Measurements from ENCODE around the gene BCL2L2. TPM values are rescaled to one million over a fixed set of nuclear protein-coding genes. Genes with fewer than 3 reads are reported as not detected.

BCL2L2 gene
- total and polyA plus RNA-seq, 2 donors (not counting 1 experiment from before 2014, with no cell fraction given), result 5.4 to 17.8 TPM

DNA sequence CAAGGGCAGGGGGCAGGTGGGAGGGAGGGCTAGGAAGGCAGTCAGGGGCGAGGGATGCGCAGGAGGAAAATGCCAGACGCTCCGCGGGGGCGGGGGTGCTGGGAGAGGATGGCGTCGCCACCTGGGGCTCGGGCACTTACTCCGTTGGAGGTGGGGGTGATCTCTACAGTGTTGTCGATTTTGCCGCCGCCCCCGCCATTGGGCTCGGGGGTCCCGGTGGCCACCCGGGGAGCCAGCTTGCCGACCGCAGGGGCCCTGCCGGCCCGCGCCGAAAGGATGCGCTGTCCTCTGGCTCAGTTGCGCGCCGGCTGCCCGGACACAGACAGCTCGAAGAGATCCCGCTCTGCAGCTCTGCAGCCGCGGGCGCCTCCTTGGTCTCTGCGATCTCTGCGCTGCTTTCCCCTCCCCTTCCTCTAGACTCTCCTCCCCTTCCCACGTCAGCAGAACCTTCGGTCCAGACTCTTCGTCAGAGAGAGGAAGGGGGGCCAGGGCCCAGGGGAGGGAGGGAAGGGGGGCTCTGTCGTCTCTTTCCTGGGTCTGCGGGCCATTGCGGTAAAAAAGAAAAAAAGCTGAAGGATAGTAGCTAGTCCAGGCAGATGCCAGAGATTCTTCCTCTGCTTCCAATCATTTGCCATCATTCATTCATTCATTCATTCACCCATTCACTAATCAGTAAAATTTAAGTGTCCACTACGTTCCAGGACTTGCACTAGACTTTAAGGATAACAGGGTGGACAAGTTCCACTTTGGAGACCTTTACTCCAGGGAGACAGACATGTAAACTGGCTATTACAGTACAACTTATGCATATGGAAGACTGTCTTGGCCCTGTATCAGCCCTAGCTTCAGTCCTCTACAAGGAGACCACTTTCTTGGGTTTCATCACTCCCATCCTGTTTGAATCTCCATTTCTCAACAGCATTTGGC, 46.1 kb downstream of the BCL2L2 start, which contains the start of gene SLC22A17:
SLC22A17 (minus strand) TSS at position 382 of the 927 bp plus-strand sequence.
- Histone ChIP-seq H3K27me3 (replicated peaks in 1 of 4; ENCODE audit: control extremely low read depth in 1 of 4, control insufficient read depth in 3 of 4, insufficient read depth in 4 of 4, low read length in 3 of 4) (peaks cover 0 to 57% (median 28%) of the 10 kb centered on the region in 4 experiments), H3K4me2 (replicated peaks; ENCODE audit: low read depth, low read length, poor library complexity, severe bottlenecking) (peak within 1 kb of the TSS; percentile 90), H3K4me3 (ENCODE audit: control extremely low read depth in 1 of 5, extremely low read depth in 1 of 5, insufficient read depth in 1 of 5, low read depth in 2 of 5, low read length in 4 of 5) (peak within 1 kb of the TSS in 4 of 5 experiments; percentile 15 to 52 (median 44)), H3K9me3 (ENCODE audit: control extremely low read depth in 1 of 3, control insufficient read depth in 2 of 3, insufficient read depth in 1 of 3, low read length in 2 of 3) (peaks cover 0 to 4% (median 3%) of the 10 kb centered on the region in 3 donors), H4K20me1 (ENCODE audit: control insufficient read depth, insufficient read depth, low read length, poor library complexity, severe bottlenecking) (no peaks in the 10 kb centered on the region), H3K4me1 (ENCODE audit: control insufficient read depth in 2 of 2, insufficient read depth in 2 of 2, low read length in 2 of 2) (peaks cover 11 to 15% of the 10 kb centered on the region in 2 donors), H2AFZ (ENCODE audit: insufficient read depth, low read depth, low read length, poor library complexity, severe bottlenecking) (peak within 1 kb of the TSS; percentile 78), H3K79me2 (ENCODE audit: control insufficient read depth, insufficient read depth, low read length) (no peaks in the 10 kb centered on the region), H3K27ac (ENCODE audit: low read length in 2 of 2) (no peak within 1 kb of the TSS), H3K9ac (ENCODE audit: low read length) (peak within 1 kb of the TSS; percentile 55), H3K36me3 (replicated peaks in 1 of 2; ENCODE audit: control extremely low read depth in 1 of 2, control insufficient read depth in 1 of 2, extremely low read depth in 1 of 2, insufficient read depth in 2 of 2, low read length in 1 of 2) (no peaks in the 10 kb centered on the region)
- peak; percentile 75 for ATAC-seq (ENCODE audit: low read depth)
- WGBS (ENCODE audit: insufficient coverage), result under 1% methylated on average over 33 of the region's 42 CpGs
- Mint-ChIP-seq H3K4me1 (peaks cover 14% of the 10 kb centered on the region), H3K27me3 (peaks cover 59% of the 10 kb centered on the region), H3K9me3 (ENCODE audit: insufficient read depth) (no peaks in the 10 kb centered on the region), H3K27ac (no peak within 1 kb of the TSS), H3K4me3 (peak within 1 kb of the TSS; percentile 85)
- CTCF ChIA-PET, result interaction anchor here (2.6 kb wide), 1 partner anchor 27 kb away, joined by 12 read pairs; no protein-coding TSS in a partner anchor
- DNase-seq, result peak; percentile 60
- POLR2A ChIA-PET, result no interaction called here
- intact Hi-C loops (cut with micrococcal nuclease), result no loop called here
- TF ChIP-seq, protein P1, sequence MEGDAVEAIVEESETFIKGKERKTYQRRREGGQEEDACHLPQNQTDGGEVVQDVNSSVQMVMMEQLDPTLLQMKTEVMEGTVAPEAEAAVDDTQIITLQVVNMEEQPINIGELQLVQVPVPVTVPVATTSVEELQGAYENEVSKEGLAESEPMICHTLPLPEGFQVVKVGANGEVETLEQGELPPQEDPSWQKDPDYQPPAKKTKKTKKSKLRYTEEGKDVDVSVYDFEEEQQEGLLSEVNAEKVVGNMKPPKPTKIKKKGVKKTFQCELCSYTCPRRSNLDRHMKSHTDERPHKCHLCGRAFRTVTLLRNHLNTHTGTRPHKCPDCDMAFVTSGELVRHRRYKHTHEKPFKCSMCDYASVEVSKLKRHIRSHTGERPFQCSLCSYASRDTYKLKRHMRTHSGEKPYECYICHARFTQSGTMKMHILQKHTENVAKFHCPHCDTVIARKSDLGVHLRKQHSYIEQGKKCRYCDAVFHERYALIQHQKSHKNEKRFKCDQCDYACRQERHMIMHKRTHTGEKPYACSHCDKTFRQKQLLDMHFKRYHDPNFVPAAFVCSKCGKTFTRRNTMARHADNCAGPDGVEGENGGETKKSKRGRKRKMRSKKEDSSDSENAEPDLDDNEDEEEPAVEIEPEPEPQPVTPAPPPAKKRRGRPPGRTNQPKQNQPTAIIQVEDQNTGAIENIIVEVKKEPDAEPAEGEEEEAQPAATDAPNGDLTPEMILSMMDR (IDR thresholded peaks at IDR 0.05), result no peak
- TF ChIP-seq EZH2 (IDR thresholded peaks at IDR 0.05; ENCODE audit: borderline replicate concordance, insufficient read depth, low read depth, low read length, poor library complexity, severe bottlenecking), result no peak

DNA sequence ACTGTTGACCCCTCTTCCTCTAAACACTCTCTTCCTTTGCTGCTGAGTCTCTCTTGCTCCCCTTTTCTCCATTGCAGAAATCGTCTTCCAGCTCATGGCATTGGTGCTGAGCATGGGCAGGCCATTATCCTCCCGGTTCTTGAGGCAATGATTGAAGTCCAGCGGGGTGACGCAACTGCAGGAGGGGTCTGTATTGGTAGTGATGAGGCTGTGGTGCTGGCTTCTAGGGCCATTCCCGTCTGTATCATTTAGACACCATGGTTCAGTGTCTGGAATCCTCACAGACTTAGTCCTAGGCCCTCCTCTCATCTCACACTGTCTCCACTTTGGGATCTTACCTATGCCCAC, 46.8 kb downstream of the BCL2L2 start:
- peaks cover 0 to 59% (median 28%) of the 10 kb centered on the region in 4 experiments for H3K27me3 ChIP-seq (replicated peaks in 1 of 4; ENCODE audit: control extremely low read depth in 1 of 4, control insufficient read depth in 3 of 4, insufficient read depth in 4 of 4, low read length in 3 of 4)
- ChIA-PET CTCF (interaction anchor here (2.6 kb wide), 1 partner anchor 27 kb away, joined by 12 read pairs; no protein-coding TSS in a partner anchor), POLR2A (no interaction called here)
- Mint-ChIP-seq H3K9me3 (ENCODE audit: insufficient read depth) (no peaks in the 10 kb centered on the region), H3K4me1 (peaks cover 14% of the 10 kb centered on the region), H3K4me3 (peak overlapping the region; percentile 85), H3K27ac (no peak overlapping the region), H3K27me3 (peaks cover 61% of the 10 kb centered on the region)
- WGBS (ENCODE audit: insufficient coverage), result no CpG with 5 or more reads among the region's 5 CpGs
- ATAC-seq (ENCODE audit: low read depth) (no peak), DNase-seq (no peak)
- no peaks in the 10 kb centered on the region for H3K79me2 ChIP-seq (ENCODE audit: control insufficient read depth, insufficient read depth, low read length)
- H3K27ac ChIP-seq (ENCODE audit: low read length in 2 of 2), result no peak overlapping the region
- H3K9me3 ChIP-seq (ENCODE audit: control extremely low read depth in 1 of 3, control insufficient read depth in 2 of 3, insufficient read depth in 1 of 3, low read length in 2 of 3), result peaks cover 0 to 4% (median 3%) of the 10 kb centered on the region in 3 donors
- no peak overlapping the region for H3K4me3 ChIP-seq (ENCODE audit: control extremely low read depth in 1 of 5, extremely low read depth in 1 of 5, insufficient read depth in 1 of 5, low read depth in 2 of 5, low read length in 4 of 5)
- no peaks in the 10 kb centered on the region for H4K20me1 ChIP-seq (ENCODE audit: control insufficient read depth, insufficient read depth, low read length, poor library complexity, severe bottlenecking)
- no peak overlapping the region for H3K4me2 ChIP-seq (replicated peaks; ENCODE audit: low read depth, low read length, poor library complexity, severe bottlenecking)
- peaks cover 11 to 15% of the 10 kb centered on the region in 2 donors for H3K4me1 ChIP-seq (ENCODE audit: control insufficient read depth in 2 of 2, insufficient read depth in 2 of 2, low read length in 2 of 2)
- TF ChIP-seq, protein P1 (IDR thresholded peaks at IDR 0.05), result no peak
- TF ChIP-seq EZH2 (IDR thresholded peaks at IDR 0.05; ENCODE audit: borderline replicate concordance, insufficient read depth, low read depth, low read length, poor library complexity, severe bottlenecking), result no peak
- H3K36me3 ChIP-seq (replicated peaks in 1 of 2; ENCODE audit: control extremely low read depth in 1 of 2, control insufficient read depth in 1 of 2, extremely low read depth in 1 of 2, insufficient read depth in 2 of 2, low read length in 1 of 2), result no peaks in the 10 kb centered on the region
- H2AFZ ChIP-seq (ENCODE audit: insufficient read depth, low read depth, low read length, poor library complexity, severe bottlenecking), result no peak overlapping the region
- H3K9ac ChIP-seq (ENCODE audit: low read length), result no peak overlapping the region
- intact Hi-C loops (cut with micrococcal nuclease), result no loop called here

Measured in B cell (primary cell).